Pancreas (tissue), 10 donors: ENCODE results near the gene PLXNC1. TPM values are rescaled to one million over a fixed set of nuclear protein-coding genes. Genes with fewer than 3 reads are reported as not detected.

Experiments
- ATAC-seq, 4 donors: fragments of 200-7000 bp; cut with Tn5 transposase; one replicate each; pipeline versions ENCODE4 v1.8.0 to v1.9.1; 2020; ENCODE audit warnings: mild to moderate bottlenecking in 4 of 4, moderate library complexity in 4 of 4
- DNase-seq, 6 donors: peaks; one replicate each; pipeline ENCODE4 v3.0.0-alpha.2; 2020
- FAIRE-seq: peaks from 2 replicates; lab custom pipeline; 2012; peaks lifted over from hg19 to GRCh38; lab: Jason Lieb, UNC
- H3K27ac ChIP-seq, 4 donors: fragments of 200-600 bp; sonication (generic); 1 replicate in 3 of 4; 2 replicates in 1 of 4; pipeline versions ENCODE4 v1.5.0 to v1.8.0; 2020
- H3K27me3 ChIP-seq, 4 donors: fragments of 200-600 bp; one replicate each; pipeline ENCODE4 v1.8.0; 2021
- H3K36me3 ChIP-seq, 3 donors: fragments of 200-600 bp; sonication (generic) in 1 of 3; one replicate each; pipeline versions ENCODE4 v1.5.0 to v1.8.0; 2020 to 2021
- H3K4me1 ChIP-seq, 3 donors: fragments of 200-600 bp; one replicate each; pipeline ENCODE4 v1.8.0; 2021
- H3K4me3 ChIP-seq, 4 donors: fragments of 200-600 bp; sonication (generic) in 2 of 4; one replicate each; pipeline versions ENCODE4 v1.5.0 to v1.8.0; 2020 to 2021
- H3K9me3 ChIP-seq, 4 donors: fragments of 200-600 bp; one replicate each; pipeline ENCODE4 v1.8.0; 2021
- WGBS, 2 donors: extraction: QIAGEN DNeasy Blood & Tissue Kit; methylation state at CpG; one replicate each; pipeline ENCODE4 v1.1.7; 2013; 5-methylcytosine and 5-hydroxymethylcytosine counted together
- intact Hi-C, 3 donors: fragments of 100-400 bp; cut with DNase I; formaldehyde crosslinking; loops; one replicate each; pipeline versions ENCODE4 v1.11.1 to v1.14.2; 2022
- polyA plus RNA-seq, 2 donors: library from polyadenylated mRNA; stranded (reverse); fragments of 200-250 nt; gene quantifications; one replicate each; pipeline ENCODE4 v1.2.3, GENCODE V29; 2013
- total RNA-seq, 6 donors: library from RNA; stranded (reverse); fragmentation: NEBNext Ultra II Directional in 4 of 6; extraction: Animal tissue kit (Norgen Biotek cat#: 25700) in 4 of 6; gene quantifications; one replicate each; pipeline versions ENCODE4 v1.2.1 to v1.2.4, GENCODE V29; 2021 to 2023
- TF ChIP-seq, protein P1 (sequence below), 4 donors: fragments of 200-600 bp; sonication (generic) in 3 of 4; IDR thresholded peaks; one replicate each; pipeline versions ENCODE4 v1.5.0 to v1.8.0; 2021; ENCODE audit warnings: antibody characterized with exemption in 4 of 4
- donor health status: healthy with polysubstance abuse.
- donor health status: DM: no; HTN: no; CAD: no; lungs with moderate emphysema.
- donor health status: DM: no; HTN: no; CAD: no.
- donor health status: control.
- donor health status: control.
- donor health status: Bipolar disorder and iron deficiency.
- donor health status: DM: yes; HTN: yes; CAD: no.
- donor health status: DM: no; HTN: no; CAD: no.
- donor health status: DM: no; HTN: no; CAD: no.
- donor health status: DM: yes; HTN: yes; CAD: no.

PLXNC1 gene
- total and polyA plus RNA-seq, 8 donors, result 0.53 to 13.7 (median 2.0) TPM

DNA sequence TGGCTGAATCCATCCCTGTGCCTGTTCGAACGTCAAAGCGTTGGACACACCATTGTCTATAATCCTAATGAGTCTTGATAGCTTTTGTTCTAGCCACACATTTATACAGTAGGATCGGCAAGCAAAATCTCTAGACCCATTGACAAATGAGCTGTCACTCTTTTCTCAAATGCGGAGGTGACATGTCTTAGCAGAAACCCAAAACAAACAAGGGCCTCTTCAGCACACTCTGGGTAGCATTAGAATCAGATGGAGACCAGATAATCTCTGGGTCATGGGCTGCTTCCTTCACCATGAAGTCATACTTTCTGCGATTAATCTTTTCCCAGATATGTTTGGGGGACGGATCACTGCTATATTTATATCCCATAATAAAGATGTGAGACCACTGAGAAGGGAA is 100.2 kb downstream of the PLXNC1 start:
- no peak for FAIRE-seq
- Histone ChIP-seq H3K9me3 (no peaks in the 10 kb centered on the region), H3K36me3 (no peaks in the 10 kb centered on the region), H3K4me3 (no peak overlapping the region), H3K27me3 (no peaks in the 10 kb centered on the region), H3K27ac (no peak overlapping the region), H3K4me1 (no peaks in the 10 kb centered on the region)
- TF ChIP-seq, protein P1, sequence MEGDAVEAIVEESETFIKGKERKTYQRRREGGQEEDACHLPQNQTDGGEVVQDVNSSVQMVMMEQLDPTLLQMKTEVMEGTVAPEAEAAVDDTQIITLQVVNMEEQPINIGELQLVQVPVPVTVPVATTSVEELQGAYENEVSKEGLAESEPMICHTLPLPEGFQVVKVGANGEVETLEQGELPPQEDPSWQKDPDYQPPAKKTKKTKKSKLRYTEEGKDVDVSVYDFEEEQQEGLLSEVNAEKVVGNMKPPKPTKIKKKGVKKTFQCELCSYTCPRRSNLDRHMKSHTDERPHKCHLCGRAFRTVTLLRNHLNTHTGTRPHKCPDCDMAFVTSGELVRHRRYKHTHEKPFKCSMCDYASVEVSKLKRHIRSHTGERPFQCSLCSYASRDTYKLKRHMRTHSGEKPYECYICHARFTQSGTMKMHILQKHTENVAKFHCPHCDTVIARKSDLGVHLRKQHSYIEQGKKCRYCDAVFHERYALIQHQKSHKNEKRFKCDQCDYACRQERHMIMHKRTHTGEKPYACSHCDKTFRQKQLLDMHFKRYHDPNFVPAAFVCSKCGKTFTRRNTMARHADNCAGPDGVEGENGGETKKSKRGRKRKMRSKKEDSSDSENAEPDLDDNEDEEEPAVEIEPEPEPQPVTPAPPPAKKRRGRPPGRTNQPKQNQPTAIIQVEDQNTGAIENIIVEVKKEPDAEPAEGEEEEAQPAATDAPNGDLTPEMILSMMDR (IDR thresholded peaks at IDR 0.05), result no peak
- no peak for ATAC-seq
- intact Hi-C loops, result no loop called here
- WGBS, 2 donors, result 73% methylated on average over 7 of the region's 7 CpGs
- DNase-seq, result no peak

DNA sequence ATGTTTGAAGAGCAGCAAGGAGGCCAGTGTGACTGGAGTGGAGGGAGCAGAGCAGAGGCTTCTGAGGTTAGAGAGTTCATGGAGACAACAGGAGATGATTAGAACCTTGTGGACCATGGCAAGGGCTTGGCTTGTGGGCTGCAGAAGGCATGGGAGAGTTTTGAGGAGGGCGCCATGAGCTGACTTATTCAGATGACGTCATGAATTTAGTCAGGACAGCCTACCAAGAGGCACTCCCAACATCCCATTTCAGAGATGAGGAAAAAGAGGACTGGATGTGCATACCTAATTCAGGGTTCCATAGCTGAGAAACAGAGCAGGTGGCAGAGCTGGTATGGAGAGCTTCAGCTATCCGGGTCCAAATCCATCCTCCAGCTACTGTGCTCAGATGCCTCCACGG is 101.8 kb downstream of the PLXNC1 start:
- FAIRE-seq (no peak), ATAC-seq (no peak), DNase-seq (no peak)
- Histone ChIP-seq H3K27me3 (no peaks in the 10 kb centered on the region), H3K27ac (no peak overlapping the region), H3K4me3 (no peak overlapping the region), H3K9me3 (no peaks in the 10 kb centered on the region), H3K36me3 (no peaks in the 10 kb centered on the region), H3K4me1 (peaks cover 0 to under 1% (median 0%) of the 10 kb centered on the region in 3 donors)
- TF ChIP-seq, protein P1 (IDR thresholded peaks at IDR 0.05), result no peak
- intact Hi-C loops, result no loop called here
- WGBS, 2 donors, result 80 to 96% methylated on average over 4 of the region's 4 CpGs

DNA sequence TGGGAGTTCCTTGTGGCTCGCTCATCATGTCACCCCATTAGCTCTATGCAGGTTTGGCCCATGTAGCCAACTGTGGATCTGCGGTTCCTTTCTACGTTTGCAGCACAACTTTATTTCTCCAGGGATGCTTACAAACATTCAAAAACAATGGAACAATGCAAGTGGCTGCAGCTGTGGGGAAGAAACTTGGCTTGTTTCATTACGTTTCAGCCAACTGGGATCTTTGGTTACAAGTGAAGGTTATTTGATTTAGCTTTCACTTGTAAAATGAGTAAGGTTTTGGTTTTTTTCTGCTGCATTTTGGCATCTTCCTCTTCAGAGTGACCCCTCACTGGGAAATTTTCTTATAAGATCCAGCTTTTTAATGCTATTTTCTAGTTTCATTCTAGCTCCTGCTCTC is 105.9 kb downstream of the PLXNC1 start:
- peaks cover 0 to 3% (median 0%) of the 10 kb centered on the region in 3 donors for H3K4me1 ChIP-seq
- WGBS, 2 donors, result 81 to 83% methylated on average over 4 of the region's 4 CpGs
- H3K9me3 ChIP-seq, result no peaks in the 10 kb centered on the region
- H3K27me3 ChIP-seq, result no peaks in the 10 kb centered on the region
- H3K36me3 ChIP-seq, result no peaks in the 10 kb centered on the region
- DNase-seq, result no peak
- no peak overlapping the region for H3K4me3 ChIP-seq
- intact Hi-C loops, result no loop called here
- no peak for FAIRE-seq
- TF ChIP-seq, protein P1 (IDR thresholded peaks at IDR 0.05), result no peak
- H3K27ac ChIP-seq, result no peak overlapping the region
- ATAC-seq, result no peak

DNA sequence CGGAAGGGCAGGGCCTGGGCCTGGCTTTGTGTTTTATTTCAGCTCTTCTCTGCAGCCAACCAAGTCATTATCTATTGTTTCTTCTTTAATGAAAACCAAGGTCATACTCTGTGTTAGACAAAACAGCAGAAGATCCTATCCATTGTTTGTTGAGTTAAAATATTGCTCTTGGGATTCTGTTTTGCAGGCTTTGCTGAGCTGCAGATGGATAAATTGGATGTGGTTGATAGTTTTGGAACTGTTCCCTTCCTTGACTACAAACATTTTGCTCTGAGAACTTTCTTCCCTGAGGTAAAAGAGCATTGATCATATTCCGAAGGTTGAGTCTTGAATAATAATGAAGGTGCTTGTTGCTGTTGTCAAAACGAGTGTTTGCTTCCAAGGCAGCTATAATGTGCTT is 106.6 kb downstream of the PLXNC1 start:
- no peak for FAIRE-seq
- no peaks in the 10 kb centered on the region for H3K36me3 ChIP-seq
- no peak overlapping the region for H3K4me3 ChIP-seq
- TF ChIP-seq, protein P1 (IDR thresholded peaks at IDR 0.05), result no peak
- DNase-seq, result no peak
- no peaks in the 10 kb centered on the region for H3K9me3 ChIP-seq
- no peaks in the 10 kb centered on the region for H3K27me3 ChIP-seq
- H3K27ac ChIP-seq, result no peak overlapping the region
- peaks cover 0 to 3% (median 0%) of the 10 kb centered on the region in 3 donors for H3K4me1 ChIP-seq
- WGBS, 2 donors, result 54 to 62% methylated on average over 3 of the region's 3 CpGs
- ATAC-seq, result no peak
- intact Hi-C loops, result no loop called here

DNA sequence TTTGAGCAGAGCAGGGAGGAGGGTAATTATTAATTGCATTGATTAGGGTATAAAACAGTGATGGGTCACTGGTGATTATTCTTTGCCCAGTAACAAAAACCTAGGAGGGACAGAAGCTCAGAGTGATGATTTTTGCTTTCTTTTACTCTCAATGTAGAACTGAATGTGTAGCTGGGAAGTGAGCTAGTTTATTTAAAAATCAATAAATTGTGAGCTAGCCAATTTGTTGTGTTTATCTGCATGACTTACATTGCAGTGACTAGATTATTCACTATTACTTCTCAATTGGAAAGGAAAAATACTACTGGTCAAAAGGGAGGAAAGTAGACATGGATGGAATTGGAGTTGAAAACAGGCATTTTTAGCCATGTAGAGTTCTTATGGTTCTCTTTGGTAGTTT is 107.1 kb downstream of the PLXNC1 start:
- FAIRE-seq, result no peak
- no peaks in the 10 kb centered on the region for H3K27me3 ChIP-seq
- H3K4me1 ChIP-seq, result peaks cover 0 to 3% (median 0%) of the 10 kb centered on the region in 3 donors
- TF ChIP-seq, protein P1 (IDR thresholded peaks at IDR 0.05), result no peak
- H3K4me3 ChIP-seq, result no peak overlapping the region
- H3K36me3 ChIP-seq, result no peaks in the 10 kb centered on the region
- no peaks in the 10 kb centered on the region for H3K9me3 ChIP-seq
- intact Hi-C loops, result no loop called here
- no peak overlapping the region for H3K27ac ChIP-seq
- ATAC-seq, result no peak
- no peak for DNase-seq
